ENCODE data around the gene SRRM1.
"Not testable (repeated sequence)": the region's sequence is repeated elsewhere in the genome, so short reads cannot be mapped to it uniquely, and the experiment has no call there.

The SRRM1 gene

GRCh38 chr1:24695202-24695974 is 52.3 kb downstream of the SRRM1 start:
- no peak for DNase-seq (ENCODE audit: low read depth in 2 of 2)

DNA sequence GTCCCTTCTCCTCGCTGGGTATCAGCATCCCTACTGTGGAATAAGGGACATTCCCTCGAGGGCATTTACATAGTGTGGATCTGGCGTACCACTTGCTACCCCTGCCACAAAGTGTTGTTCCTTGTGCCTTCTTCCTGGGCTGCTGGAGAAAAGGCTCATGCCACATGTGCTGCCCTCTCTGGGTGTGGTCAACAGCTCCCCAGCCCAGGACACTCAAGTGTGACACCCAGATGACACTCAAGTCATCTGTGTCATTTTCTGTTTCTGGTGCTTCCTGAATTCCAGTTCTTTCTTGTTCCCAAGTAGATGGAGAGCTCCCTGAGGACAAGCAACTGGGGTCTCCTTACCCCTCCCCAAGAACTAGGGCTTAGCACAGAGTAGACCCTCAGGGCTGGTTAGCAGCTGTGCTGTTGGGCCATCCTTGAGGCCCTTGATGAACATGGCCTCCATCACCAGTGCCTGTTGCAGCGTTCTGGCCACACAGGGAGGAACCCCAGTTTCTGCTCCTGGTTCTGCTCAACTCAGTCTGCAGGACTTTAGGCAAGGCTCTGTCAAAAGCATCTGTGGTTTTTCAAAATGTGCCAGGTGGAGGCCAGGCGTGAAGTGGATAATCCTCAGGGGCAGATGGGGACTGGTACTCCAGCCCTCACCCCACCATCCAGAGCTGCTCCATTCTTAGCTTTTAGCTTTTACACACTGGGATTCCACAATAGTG is 53.1 kb downstream of the SRRM1 start:
- DNase-seq (ENCODE audit: low read depth in 2 of 2) = no peak

DNA sequence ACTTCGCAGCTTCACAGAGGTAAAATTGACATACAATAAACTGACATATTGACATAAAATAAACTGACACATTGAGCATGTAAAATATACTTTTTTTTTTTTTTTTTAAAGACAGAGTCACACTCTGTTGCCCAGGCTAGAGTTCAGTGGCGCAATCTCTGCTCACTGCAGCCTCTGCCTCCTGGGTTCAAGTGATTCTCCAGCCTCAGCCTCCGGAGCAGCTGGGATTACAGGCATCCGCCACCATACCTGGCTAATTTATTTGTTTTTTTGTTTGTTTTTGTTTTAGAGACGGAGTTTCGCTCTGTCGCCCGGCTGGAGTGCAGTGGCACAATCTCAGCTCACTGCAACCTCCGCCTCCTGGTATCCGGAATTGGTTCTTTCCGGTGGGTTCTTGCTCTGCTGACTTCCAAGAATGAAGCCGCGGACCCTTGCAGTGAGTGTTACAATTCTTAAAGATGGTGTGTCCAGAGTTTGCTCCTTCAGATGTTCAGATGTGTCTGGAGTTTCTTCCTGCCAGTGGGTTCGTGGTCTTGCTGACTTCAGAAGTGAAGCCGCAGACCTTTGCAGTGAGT is 53.7 kb downstream of the SRRM1 start:
- no peak for DNase-seq (ENCODE audit: low read depth in 2 of 2)

DNA sequence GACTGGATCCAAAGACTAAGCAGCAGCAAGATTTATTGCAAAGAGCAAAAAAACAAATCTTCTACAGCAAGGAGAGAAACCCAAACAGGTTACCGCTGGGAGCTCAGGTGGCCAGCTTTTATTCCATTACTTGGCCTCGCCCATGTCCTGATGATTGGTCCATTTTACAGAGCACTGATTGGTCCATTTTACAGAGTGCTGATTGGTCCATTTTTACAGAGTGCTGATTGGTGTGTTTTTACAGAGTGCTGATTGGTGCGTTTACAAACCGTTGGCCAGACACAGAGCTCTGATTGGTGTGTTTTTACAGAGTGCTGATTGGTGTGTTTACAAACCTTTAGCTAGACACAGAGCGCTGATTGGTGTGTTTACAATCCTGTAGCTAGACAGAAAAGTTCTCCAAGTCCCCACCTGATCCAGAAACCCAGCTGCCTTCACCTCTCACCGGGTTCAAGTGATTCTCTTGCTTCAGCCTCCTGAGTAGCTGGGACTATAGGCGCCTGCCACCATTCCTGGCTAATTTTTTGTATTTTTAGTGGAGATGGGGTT is 54.4 kb downstream of the SRRM1 start:
- not testable (repeated sequence) for DNase-seq (ENCODE audit: low read depth in 2 of 2)

DNA sequence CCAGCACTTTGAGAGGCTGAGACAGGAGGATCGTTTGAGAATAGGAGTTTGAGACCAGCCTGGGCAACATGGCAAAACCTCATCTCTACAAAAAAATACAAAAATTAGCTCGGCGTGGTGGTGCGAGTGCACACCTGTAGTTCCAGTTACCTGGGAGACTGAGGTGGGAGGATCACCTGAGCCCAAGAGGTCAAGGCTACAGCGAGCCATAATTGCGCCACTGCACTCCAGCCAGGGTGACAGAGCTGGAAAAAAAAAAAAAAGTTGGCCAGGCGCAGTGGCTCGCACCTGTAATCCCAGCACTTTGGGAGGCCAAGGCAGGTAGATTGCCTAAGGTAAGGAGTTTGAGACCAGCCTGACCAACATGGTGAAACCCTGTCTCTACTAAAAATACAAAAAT is 55.2 kb downstream of the SRRM1 start:
- DNase-seq (ENCODE audit: low read depth in 2 of 2) = not testable (repeated sequence)

DNA sequence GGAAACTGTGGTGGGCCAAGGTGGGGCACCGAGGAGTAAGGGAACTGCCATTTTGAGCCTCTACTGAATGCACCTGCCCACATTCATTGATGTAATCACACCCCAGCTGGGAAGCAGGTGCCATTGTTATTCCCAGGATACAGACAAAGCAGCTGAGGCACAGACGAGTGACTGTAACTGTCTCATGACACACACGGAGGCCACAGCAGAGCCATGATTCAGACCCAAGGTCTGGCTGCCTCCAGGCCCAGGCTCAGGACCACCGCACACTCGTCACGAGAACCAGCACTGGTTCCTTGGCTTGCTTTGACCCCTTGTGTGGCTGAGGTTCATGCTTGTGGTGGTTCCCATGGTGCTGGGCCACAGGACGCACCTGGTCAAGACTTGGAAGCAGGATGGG is 56.5 kb downstream of the SRRM1 start:
- no peak for DNase-seq (ENCODE audit: low read depth in 2 of 2)

DNA sequence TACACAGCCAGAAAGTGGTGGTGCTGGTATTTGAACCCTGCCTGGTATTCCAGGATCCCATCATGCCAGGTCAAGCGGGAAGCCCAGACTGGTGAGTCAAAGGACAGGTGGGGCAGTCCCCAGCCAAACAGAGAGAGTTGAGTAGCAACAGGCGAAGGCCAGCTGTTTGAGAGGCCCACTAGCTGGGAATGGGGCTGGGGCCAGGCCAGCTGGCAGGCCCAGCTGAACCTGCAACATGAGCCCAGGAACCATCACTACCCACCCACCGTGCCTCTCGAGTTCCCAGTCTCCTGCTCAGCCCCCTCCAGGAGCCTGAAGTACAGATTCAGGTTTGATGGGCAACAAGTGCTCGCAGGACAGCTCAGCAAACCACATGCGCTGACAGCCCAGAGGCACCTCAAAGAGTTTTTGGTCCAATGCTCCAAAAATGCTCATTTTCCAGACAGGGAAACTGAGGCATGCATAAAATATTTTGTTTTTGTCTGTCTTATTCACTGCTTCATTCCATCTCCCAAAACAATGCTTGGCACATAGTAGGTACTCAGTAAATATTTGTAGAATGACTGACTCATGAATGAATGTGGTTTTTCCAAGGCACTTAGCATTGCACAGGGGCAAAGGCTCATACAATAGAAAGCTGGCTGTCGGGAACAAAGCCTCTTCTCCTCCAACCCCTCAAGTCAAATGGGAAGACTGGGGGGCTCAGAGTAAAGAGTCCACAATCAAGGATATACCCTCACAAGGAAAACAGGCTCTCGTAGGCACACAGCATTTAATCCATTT is 59.6 kb downstream of the SRRM1 start:
- no peak for DNase-seq (ENCODE audit: low read depth in 2 of 2)

DNA sequence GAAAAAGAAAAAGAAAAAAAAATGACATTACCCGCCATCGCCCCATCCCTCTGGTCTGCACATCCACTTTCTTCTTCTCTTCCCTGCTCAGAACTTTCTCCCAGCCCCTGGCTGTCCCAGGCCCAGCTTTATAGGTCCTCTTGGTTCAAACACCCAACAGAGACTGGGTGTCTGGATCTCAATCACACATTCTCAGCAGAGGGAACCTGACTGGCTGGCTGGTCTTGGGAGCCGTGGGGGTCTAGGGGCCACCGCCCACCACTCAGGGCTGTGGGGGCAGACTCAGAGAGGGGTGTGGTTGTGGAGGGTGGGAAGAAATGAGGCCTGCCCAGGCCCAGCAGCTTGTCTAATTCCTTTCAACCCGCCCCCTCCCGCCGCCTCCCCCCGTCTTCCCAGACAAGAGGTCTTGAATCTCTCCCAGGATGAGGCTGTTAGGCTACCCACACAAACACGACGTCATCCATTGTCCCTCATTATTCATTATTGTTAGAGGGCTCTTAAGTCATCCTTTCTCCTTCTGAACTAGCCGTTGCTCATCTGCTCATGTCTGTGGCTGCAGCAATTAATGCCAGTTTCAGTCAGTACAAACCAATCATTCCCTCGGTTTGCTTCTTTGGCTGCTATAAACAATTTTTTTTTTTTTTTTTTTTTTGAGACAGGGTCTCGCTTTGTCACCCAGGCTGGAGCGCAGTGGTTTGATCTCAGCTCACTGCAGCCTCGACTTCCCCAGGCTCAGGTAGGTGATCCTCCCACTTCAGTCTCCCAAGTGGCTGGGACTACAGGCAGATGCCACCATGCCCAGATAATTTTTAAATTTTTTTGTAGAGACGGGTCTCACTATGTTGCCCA is 61.5 kb downstream of the SRRM1 start:
- DNase-seq (ENCODE audit: low read depth in 2 of 2) = no peak

- DNase-seq (ENCODE audit: low read depth in 2 of 2) = no peak
Measured at GRCh38 chr1:24705260-24706073, 62.4 kb downstream of the SRRM1 start.

- DNase-seq (ENCODE audit: low read depth in 2 of 2) = not testable (repeated sequence)
Measured at GRCh38 chr1:24706074-24706389, 62.9 kb downstream of the SRRM1 start.

- no peak for DNase-seq (ENCODE audit: low read depth in 2 of 2)
Measured at GRCh38 chr1:24707687-24708086, 64.6 kb downstream of the SRRM1 start.

- DNase-seq (ENCODE audit: low read depth in 2 of 2) = no peak
Measured at GRCh38 chr1:24708938-24709337, 65.8 kb downstream of the SRRM1 start.

- DNase-seq (ENCODE audit: low read depth in 2 of 2) = no peak
Measured at GRCh38 chr1:24709791-24710441, 66.8 kb downstream of the SRRM1 start.

- no peak for DNase-seq (ENCODE audit: low read depth in 2 of 2)
Measured at GRCh38 chr1:24711329-24711728, 68.2 kb downstream of the SRRM1 start.

- no peak for DNase-seq (ENCODE audit: low read depth in 2 of 2)
Measured at GRCh38 chr1:24713176-24713575, 70.1 kb downstream of the SRRM1 start.

DNA sequence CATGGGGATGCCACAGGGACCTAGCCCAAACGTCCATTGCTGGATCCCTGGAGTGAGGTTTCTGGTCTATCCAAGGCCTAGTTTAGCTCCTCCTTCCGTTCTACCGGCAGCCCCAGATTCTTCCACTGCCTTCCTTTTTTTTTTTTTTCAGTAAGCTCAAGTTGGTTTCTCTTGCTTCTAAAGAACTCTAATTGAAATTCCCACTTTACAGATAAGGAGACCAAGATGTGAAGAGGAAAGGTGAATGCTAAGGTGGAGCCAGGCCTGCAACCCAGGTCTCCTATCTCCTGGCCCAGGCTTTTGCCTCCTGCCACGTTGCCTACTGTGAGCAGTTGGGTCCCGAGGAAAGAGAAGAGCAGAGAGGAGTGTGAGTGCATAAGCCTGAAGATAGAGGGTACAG is 70.6 kb downstream of the SRRM1 start:
- no peak for DNase-seq (ENCODE audit: low read depth in 2 of 2)

DNA sequence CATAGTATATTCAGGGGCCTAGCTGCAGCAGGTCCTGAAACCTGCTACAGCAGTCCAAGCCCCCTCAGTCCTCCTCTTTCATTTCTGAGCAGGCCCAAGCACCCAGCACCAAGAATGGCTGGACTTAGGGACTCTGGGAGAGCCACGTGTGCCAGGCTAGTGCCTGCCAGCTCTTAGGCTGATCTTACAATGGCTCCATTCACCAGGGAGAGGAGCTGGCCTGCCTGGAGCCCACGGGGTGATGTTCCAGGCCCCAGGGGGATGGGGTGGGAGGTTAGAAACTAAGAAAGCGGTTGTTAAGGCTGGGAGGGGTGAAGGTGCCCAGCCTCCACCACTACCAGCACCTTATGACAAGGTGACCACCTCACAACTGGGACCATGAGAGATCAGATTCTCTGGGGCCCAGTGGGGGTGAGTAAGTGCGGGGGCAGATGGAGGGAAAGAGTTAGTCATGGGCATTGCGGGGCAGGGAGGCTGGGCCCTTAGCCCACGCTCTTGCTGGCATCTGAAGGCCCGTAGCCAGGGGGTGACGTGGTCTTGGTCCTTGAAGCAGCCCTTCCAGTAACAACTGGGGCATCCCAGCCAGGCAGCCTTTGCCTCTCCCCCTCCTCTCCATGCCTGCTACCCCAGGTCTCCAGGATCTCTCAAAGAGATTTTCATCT is 71.9 kb downstream of the SRRM1 start:
- DNase-seq (ENCODE audit: low read depth in 2 of 2) = no peak

GRCh38 chr1:24715658-24716057 is 72.6 kb downstream of the SRRM1 start:
- no peak for DNase-seq (ENCODE audit: low read depth in 2 of 2)

All from stimulated activated CD4-positive, alpha-beta T cell treated with anti-CD3 and anti-CD28 coated beads, Interleukin-1b, Interleukin-23, amount 100 ng/mL, for 4 hours (primary cell).